ENCODE data around the gene STUB1.

The STUB1 gene

GRCh38 chr16:679814-680624 is at the start of gene STUB1:
TSS of gene STUB1 (plus strand) at chr16:680410. CDS start at chr16:680526, 116 bp downstream.
- peak; percentile 69 to 77 for DNase-seq (ENCODE audit: low read depth in 2 of 2)

GRCh38 chr16:630815-631405 is 49.3 kb upstream of the STUB1 start, which contains the start of gene WFIKKN1:
TSS of gene WFIKKN1 (plus strand) at chr16:630985. CDS start at chr16:631254, 269 bp downstream.
- DNase-seq (ENCODE audit: low read depth in 2 of 2): no peak

- DNase-seq (ENCODE audit: low read depth in 2 of 2): no peak
Observed at GRCh38 chr16:631808-632358, 48.3 kb upstream of the STUB1 start.

GRCh38 chr16:632486-633335 is 47.5 kb upstream of the STUB1 start:
- no peak for DNase-seq (ENCODE audit: low read depth in 2 of 2)

GRCh38 chr16:633336-634050 is 46.7 kb upstream of the STUB1 start:
- no peak for DNase-seq (ENCODE audit: low read depth in 2 of 2)

- DNase-seq (ENCODE audit: low read depth in 2 of 2): no peak
Observed at GRCh38 chr16:634051-634670, 46.0 kb upstream of the STUB1 start.

GRCh38 chr16:634996-635395 is 45.2 kb upstream of the STUB1 start:
- DNase-seq (ENCODE audit: low read depth in 2 of 2): no peak

- no peak for DNase-seq (ENCODE audit: low read depth in 2 of 2)
Observed at GRCh38 chr16:635573-636205, 44.5 kb upstream of the STUB1 start.

- DNase-seq (ENCODE audit: low read depth in 2 of 2): peak; percentile 80 to 87
Observed at GRCh38 chr16:636206-637080, 43.8 kb upstream of the STUB1 start, which contains the start of gene METTL26. TSS of gene METTL26 (minus strand) at chr16:636305. CDS start at chr16:636290, 15 bp downstream.

- peak; percentile 75 to 77 for DNase-seq (ENCODE audit: low read depth in 2 of 2)
Observed at GRCh38 chr16:637081-638018, 42.9 kb upstream of the STUB1 start.

GRCh38 chr16:638034-638543 is 42.1 kb upstream of the STUB1 start:
- no peak for DNase-seq (ENCODE audit: low read depth in 2 of 2)

- DNase-seq (ENCODE audit: low read depth in 2 of 2): no peak
Observed at GRCh38 chr16:638836-639235, 41.4 kb upstream of the STUB1 start.

- no peak for DNase-seq (ENCODE audit: low read depth in 2 of 2)
Observed at GRCh38 chr16:640614-641013, 39.6 kb upstream of the STUB1 start.

- peak in 1 of 2 donors; percentile 31 for DNase-seq (ENCODE audit: low read depth in 2 of 2)
Observed at GRCh38 chr16:641326-642188, 38.7 kb upstream of the STUB1 start, which contains the start of gene MCRIP2. TSS of gene MCRIP2 (plus strand) at chr16:641828. CDS start at chr16:641992, 164 bp downstream.

- DNase-seq (ENCODE audit: low read depth in 2 of 2): no peak
Observed at GRCh38 chr16:642189-643049, 37.8 kb upstream of the STUB1 start.

- DNase-seq (ENCODE audit: low read depth in 2 of 2): no peak
Observed at GRCh38 chr16:643050-643368, 37.2 kb upstream of the STUB1 start.

Data from stimulated activated CD8-positive, alpha-beta memory T cell treated with anti-CD3 and anti-CD28 coated beads, Interleukin-7, amount 100 ng/mL, for 1 hour (primary cell).